GM12892 (cell line): ENCODE data around the gene B3GAT2.

Experiments
- POLR2A ChIP-seq: IDR thresholded peaks from 2 replicates; pipeline ENCODE4 v1.6.1; 2011; ENCODE audit warnings: low read depth, low read length, control low read depth
- POLR2AphosphoS5 ChIP-seq: IDR thresholded peaks from 2 replicates; pipeline ENCODE4 v1.6.1; 2011; ENCODE audit warnings: low read depth, low read length, control low read depth
- TAF1 ChIP-seq: IDR thresholded peaks from 2 replicates; pipeline ENCODE4 v1.6.1; 2011; ENCODE audit warnings: low read depth, mild to moderate bottlenecking, control low read depth, low read length, borderline replicate concordance

GRCh38 chr6:70844301-70844700 is 112.6 kb downstream of the B3GAT2 start:
- TF ChIP-seq POLR2A (no peak), POLR2AphosphoS5 (no peak), TAF1 (no peak)
